HG03159 (cell line): Measurements from ENCODE around the gene FGFR2.
"Not testable (repeated sequence)": the region's sequence is repeated elsewhere in the genome, so short reads cannot be mapped to it uniquely, and the experiment has no call there.

ENCODE experiments used
- ATAC-seq: cut with Tn5 transposase; IDR thresholded peaks from one replicate; pipeline ENCODE4 v1.9.1; 2021; ENCODE audit warnings: mild to moderate bottlenecking, moderate library complexity; ENCODE audit not compliant: unreplicated experiment

Gene FGFR2

DNA sequence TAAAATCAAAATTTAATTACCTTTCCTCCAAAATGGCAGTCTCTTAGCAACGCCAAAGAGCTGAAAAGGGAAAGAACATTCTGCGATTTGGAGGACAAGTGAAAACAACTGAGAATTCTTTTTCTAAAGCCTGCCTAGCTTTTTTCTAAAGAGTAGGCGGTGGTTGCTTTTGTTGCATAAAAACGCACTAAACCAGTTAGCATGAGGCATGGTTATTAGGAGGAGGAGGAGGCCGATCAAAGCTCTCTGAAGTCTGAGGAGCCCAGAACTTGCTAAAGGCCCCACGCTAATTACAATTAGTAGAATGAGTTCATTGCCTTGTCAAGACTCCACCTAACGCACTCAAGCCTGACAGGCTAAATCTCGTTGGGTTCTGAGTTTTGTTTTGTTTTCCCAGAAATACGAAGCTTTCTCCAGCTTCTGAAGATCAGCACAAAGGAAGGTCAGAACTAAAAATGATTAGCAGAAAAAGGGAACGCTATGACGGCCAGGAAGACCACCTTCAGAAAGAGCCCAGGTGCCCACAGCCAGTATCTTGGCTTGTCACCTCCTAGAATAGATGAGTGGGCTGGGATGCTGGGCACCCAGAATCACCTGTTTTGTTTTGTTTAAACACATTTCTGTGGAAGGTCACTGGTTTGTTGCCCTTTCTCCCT, 72.0 kb downstream of the FGFR2 start:
- no peak for ATAC-seq

DNA sequence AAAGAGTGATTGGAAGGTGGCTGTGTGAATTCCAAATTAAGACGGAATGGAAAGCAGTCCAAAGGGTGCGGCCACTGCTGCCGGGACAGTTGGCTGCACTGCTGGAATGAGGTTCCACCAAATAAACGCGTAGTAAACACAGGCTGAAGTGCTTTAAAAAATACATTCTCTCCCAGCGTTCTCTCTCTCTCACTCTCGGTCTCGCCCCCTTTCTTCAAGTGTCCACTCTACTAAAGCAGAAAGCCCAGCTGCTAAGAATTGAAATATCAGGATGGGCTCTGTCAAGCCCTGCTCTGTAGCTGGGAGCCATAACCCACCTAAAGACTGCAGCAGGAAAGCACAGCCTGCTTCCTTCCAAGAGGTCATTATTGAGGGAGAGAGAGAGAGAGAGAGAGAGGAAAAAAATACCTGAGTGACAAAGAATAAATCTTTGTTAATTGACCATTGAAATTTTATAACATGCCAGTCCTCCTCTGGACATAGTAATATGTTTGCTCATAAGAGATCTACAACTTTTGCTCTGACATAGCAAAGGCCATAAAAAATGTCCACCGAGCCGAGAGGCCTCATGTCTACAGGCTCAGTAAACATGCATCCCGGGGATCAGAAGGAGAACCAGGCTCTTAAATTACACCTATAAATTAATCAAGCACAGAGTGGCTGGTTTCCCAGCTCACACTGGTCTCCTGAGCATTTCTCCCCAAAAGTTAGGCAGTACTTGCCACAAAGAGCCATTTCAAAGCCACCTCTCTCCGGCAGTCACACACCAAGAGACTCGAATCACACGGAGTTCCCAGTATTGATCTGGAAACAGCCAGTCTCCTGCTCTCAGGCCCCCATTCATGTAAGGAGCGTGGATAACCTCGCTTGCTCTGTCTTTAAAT, 72.8 kb downstream of the FGFR2 start:
- ATAC-seq, result no peak

DNA sequence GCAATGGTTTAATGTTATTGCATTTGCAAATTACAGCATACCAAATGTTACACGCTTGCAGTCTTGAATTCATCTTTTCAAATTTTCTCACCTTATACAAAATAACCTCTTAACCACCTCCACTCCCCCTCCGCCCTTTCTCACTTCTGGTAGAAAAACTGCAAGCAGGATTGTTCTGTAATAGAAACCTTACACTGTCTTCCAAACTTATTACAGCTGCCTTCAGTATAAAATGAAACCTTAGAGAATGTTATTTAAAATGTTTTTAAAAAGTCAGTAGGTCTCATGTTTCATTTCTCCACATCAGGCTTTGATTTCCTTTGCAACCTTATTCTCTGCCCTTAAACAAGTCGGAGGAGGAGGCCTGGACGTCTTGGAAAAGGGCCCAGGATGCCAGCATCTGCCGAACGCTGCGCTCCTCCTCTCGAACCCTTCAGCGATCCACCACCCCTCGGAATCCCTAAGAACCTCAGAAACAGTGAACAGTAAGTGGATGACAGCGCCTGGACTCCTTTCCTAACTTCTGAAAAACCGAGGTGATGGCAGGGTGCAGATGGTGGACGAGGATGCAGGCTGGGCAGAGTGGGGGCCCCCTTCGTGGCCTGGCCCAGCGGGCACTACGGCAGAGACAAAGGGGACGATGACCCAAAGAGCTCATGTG, 74.0 kb downstream of the FGFR2 start:
- no peak for ATAC-seq

DNA sequence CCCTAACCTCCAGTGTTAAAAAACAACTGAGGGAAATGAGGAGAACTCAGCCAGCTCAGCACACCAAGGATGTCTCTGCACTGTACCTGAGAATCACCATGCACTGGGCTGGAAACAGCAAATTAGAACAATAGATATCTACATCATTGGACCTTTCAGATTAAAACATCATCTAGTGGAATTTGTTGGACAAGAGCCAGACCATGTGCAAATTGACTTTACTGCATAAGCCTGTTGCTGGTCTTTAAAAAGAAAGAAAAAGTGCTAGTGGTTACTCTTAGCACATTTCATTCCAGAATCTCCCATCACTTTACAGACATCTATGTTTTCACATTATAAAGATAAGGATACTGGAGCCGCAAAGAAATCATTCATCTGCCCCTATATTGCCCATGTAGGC, 75.4 kb downstream of the FGFR2 start:
- ATAC-seq, result no peak

DNA sequence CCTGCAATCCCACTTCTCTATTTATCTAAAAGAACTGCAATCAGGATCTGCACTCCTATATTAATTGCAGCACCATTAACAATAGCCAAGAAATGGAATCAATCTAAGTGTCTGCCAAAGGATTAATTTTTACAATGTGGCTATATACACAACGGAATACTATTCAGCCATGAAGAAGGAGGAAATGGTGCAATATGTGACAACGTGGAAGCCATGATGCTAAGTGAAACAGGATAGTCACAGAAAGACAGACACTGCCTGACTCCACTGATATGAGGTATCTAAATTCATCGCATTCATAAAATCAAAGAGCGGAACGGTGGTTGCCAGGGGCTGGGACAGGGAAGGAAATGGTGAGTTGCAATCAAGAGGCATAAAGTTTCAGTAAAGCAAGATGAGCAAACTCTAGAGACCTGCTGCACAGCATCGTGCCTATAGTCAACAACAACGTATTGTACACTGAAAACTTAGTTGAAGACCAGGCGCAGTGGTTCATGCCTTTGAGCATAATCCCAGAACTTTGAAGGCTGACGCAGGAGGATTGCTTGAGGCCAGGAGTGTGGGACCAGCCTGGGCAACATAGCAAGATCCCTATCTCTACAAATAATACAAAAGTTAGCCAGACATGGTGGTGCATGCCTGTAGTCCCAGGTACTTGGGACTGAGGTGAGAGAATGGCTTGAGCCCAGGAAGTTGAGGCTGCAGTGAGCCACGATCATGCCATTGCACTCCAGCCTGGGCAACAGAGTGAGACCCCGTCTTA, 76.3 kb downstream of the FGFR2 start:
- ATAC-seq, result no peak

GRCh38 chr10:121520526-121520925, 77.7 kb downstream of the FGFR2 start:
- not testable (repeated sequence) for ATAC-seq

DNA sequence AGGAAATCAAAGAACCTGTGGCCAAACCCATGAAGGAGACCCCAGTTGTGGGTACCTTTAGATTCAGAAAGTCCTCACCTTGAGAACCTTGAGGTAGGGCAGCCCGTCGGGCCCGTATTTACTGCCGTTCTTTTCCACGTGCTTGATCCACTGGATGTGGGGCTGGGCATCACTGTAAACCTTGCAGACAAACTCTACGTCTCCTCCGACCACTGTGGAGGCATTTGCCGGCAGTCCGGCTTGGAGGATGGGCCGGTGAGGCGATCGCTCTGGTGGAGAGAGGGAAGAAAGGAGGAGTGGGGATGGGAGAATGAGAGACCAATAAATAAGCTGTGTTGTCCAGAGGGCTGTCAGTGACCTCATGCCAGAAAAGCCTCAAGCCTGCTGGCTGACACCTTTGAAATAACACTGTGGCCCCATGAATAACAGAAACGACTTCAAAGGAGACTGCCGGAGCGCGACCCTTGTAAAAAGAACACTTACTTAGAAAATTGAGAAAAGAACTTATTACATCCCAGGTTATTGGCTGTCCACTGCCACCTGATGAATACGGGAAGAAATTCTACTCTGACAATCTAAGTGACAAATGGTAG, 78.2 kb downstream of the FGFR2 start:
- no peak for ATAC-seq

DNA sequence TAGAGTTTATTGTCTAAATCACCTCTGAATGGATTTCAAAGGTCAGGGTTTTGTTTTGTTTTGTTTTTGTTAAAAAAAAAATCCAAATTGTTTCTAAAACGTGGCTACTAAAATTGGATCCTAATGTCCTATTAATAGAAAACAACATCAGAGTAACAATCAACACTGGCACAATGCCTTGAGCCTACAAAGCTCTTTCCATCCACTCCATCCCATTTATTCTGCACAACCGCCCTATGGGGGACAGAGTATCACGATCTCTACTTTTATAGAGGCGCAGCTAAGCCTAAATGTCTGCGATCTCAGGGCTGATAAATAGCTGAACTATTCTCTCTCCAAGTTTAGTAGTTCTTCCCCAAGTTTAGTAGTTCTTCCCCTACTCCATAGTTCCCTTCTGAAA, 78.8 kb downstream of the FGFR2 start:
- ATAC-seq, result no peak

- ATAC-seq, result no peak
Observed at GRCh38 chr10:121518333-121518732, 79.9 kb downstream of the FGFR2 start.

- peak; percentile 89 for ATAC-seq
Observed at GRCh38 chr10:121516093-121516865, 82.0 kb downstream of the FGFR2 start.

GRCh38 chr10:121514141-121514865, 83.9 kb downstream of the FGFR2 start:
- ATAC-seq, result no peak

- no peak for ATAC-seq
Observed at GRCh38 chr10:121511943-121512342, 86.3 kb downstream of the FGFR2 start.

GRCh38 chr10:121511460-121511859, 86.8 kb downstream of the FGFR2 start:
- ATAC-seq, result no peak

- no peak for ATAC-seq
Observed at GRCh38 chr10:121510201-121510771, 88.0 kb downstream of the FGFR2 start.

DNA sequence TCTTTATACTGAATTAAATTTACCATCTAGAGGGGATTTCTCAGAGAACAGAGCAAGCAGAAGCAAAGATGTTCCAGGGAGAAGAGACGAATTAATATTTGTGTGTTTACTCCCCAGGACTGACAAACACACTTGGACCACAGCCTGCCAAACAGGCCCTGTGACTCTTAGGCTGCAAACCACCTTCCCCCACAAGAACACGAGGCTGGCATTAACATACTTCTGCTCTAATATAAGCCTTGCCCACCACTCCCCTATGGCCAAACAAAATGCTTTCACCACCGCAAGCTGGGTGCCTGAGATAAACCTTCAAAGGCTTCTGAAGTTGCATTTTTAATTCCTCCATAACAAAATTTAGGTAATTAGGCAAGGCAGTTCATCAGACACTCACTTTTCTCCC, 88.4 kb downstream of the FGFR2 start:
- ATAC-seq, result no peak

- no peak for ATAC-seq
Observed at GRCh38 chr10:121509112-121509511, 89.1 kb downstream of the FGFR2 start.

GRCh38 chr10:121503587-121504051, 94.6 kb downstream of the FGFR2 start:
- no peak for ATAC-seq

DNA sequence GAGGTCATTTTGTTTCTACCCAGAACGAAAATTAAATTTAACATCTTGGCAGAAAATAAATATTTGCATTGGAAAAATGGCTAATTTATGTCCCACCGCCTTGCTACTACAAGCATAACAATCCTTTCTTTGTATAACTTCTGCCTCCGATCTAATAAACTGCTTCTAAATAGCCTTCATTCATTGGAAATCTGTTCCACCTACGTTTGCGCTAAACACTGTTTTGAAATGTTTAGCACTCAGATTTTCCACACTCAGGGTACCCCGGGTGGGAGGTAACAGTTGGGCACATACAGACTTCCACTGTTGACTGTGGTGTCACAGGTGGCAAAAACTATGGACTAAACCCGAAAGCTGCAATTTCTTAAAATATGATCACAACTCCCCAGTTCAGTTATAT, 96.4 kb downstream of the FGFR2 start:
- no peak for ATAC-seq
